ENCODE results near the gene TMOD1. TPM values are rescaled to one million over a fixed set of nuclear protein-coding genes. Genes with fewer than 3 reads are reported as not detected.
A peak's percentile ranks its signal among the peaks of the same experiment; 100 is the strongest.

TMOD1 gene
- total and polyA plus RNA-seq, 4 donors, result 2.4 to 7.9 (median 5.2) TPM

- Histone ChIP-seq H3K4me3 (no peak overlapping the region), H3K9ac (ENCODE audit: insufficient read depth in 1 of 2, low read length in 2 of 2) (no peak overlapping the region), H3K27me3 (ENCODE audit: control insufficient read depth in 3 of 3, insufficient read depth in 3 of 3, low read length in 2 of 3) (no peaks in the 10 kb centered on the region), H3K9me3 (ENCODE audit: control insufficient read depth in 4 of 4, insufficient read depth in 3 of 4, low read length in 3 of 4) (no peaks in the 10 kb centered on the region), H3K4me1 (ENCODE audit: control insufficient read depth in 5 of 5, insufficient read depth in 5 of 5, low read length in 5 of 5) (peaks cover 0 to 21% (median 0%) of the 10 kb centered on the region in 5 donors), H3K27ac (ENCODE audit: low read depth in 1 of 2, low read length in 1 of 2) (no peak overlapping the region), H3K36me3 (ENCODE audit: control insufficient read depth in 4 of 4, insufficient read depth in 4 of 4, low read length in 4 of 4) (peaks cover 0 to 3% (median 1%) of the 10 kb centered on the region in 4 donors)
- 73 to 82% methylated on average over 2 of the region's 2 CpGs for WGBS, 2 donors
- TF ChIP-seq, protein P1, sequence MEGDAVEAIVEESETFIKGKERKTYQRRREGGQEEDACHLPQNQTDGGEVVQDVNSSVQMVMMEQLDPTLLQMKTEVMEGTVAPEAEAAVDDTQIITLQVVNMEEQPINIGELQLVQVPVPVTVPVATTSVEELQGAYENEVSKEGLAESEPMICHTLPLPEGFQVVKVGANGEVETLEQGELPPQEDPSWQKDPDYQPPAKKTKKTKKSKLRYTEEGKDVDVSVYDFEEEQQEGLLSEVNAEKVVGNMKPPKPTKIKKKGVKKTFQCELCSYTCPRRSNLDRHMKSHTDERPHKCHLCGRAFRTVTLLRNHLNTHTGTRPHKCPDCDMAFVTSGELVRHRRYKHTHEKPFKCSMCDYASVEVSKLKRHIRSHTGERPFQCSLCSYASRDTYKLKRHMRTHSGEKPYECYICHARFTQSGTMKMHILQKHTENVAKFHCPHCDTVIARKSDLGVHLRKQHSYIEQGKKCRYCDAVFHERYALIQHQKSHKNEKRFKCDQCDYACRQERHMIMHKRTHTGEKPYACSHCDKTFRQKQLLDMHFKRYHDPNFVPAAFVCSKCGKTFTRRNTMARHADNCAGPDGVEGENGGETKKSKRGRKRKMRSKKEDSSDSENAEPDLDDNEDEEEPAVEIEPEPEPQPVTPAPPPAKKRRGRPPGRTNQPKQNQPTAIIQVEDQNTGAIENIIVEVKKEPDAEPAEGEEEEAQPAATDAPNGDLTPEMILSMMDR (IDR thresholded peaks at IDR 0.05; ENCODE audit: control extremely low read depth, extremely low read depth), result no peak
- DNase-seq (no peak), ATAC-seq (ENCODE audit: insufficient read depth, low FRiP score) (no peak)
Measured at GRCh38 chr9:97525451-97525850, 24.0 kb downstream of the TMOD1 start.

DNA sequence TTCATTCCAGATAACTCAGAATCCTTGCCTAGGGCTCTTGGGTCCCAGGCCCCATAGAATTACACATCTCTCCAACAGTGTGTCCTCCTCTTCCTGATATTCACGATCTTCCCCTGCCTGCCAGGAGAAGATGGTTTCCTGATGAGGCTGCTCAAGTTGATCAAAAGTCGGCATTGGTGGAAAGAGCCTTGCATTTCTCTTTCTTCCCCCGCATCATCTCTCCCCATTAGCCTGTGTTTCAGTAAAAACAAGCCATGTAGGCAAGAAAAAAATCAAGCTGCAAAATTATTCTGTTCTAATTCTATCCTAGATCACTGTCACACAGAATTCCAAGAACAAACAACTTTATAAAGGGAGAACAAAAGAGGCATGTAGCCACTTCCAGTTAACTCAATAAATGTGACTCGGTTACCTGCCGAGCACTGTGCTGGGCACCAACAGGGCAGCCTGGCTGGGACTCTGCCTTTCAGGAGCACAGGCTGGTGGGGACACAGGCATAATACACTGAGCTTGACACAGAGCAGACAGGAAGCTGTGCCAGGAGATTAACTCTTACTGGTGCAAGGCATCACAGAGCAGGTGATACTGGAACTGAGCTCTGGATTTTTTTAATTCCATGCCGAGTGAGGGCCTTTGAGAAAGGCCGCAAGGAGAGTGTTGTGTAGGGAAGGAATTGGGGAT is 25.6 kb downstream of the TMOD1 start:
- H3K9ac ChIP-seq (ENCODE audit: insufficient read depth in 1 of 2, low read length in 2 of 2), result no peak overlapping the region
- no peak for DNase-seq
- 92% methylated on average over 7 of the region's 7 CpGs for WGBS, 2 donors

GRCh38 chr9:97527626-97528528 is 26.4 kb downstream of the TMOD1 start:
- peak overlapping the region; percentile 76 to 81 for H3K27ac ChIP-seq (ENCODE audit: low read depth in 1 of 2, low read length in 1 of 2)
- H3K36me3 ChIP-seq (ENCODE audit: control insufficient read depth in 4 of 4, insufficient read depth in 4 of 4, low read length in 4 of 4), result peaks cover 0 to 3% (median 1%) of the 10 kb centered on the region in 4 donors
- WGBS, 2 donors, result 84 to 93% methylated on average over 18 of the region's 18 CpGs
- H3K4me3 ChIP-seq, result no peak overlapping the region
- no peaks in the 10 kb centered on the region for H3K27me3 ChIP-seq (ENCODE audit: control insufficient read depth in 3 of 3, insufficient read depth in 3 of 3, low read length in 2 of 3)
- peaks cover 0 to 12% (median 0%) of the 10 kb centered on the region in 5 donors for H3K4me1 ChIP-seq (ENCODE audit: control insufficient read depth in 5 of 5, insufficient read depth in 5 of 5, low read length in 5 of 5)
- no peak for ATAC-seq (ENCODE audit: insufficient read depth, low FRiP score)
- TF ChIP-seq, protein P1 (IDR thresholded peaks at IDR 0.05; ENCODE audit: control extremely low read depth, extremely low read depth), result no peak
- no peaks in the 10 kb centered on the region for H3K9me3 ChIP-seq (ENCODE audit: control insufficient read depth in 4 of 4, insufficient read depth in 3 of 4, low read length in 3 of 4)
- peak in 1 of 3 donors; percentile 17 for DNase-seq
- H3K9ac ChIP-seq (ENCODE audit: insufficient read depth in 1 of 2, low read length in 2 of 2), result no peak overlapping the region

More for the DNA sequence above, 25.6 kb downstream of the TMOD1 start:
- H3K4me3 ChIP-seq, result no peak overlapping the region
- H3K4me1 ChIP-seq (ENCODE audit: control insufficient read depth in 5 of 5, insufficient read depth in 5 of 5, low read length in 5 of 5), result peaks cover 0 to 13% (median 0%) of the 10 kb centered on the region in 5 donors
- H3K27ac ChIP-seq (ENCODE audit: low read depth in 1 of 2, low read length in 1 of 2), result peak overlapping the region; percentile 3 to 81
- H3K27me3 ChIP-seq (ENCODE audit: control insufficient read depth in 3 of 3, insufficient read depth in 3 of 3, low read length in 2 of 3), result no peaks in the 10 kb centered on the region
- no peak for ATAC-seq (ENCODE audit: insufficient read depth, low FRiP score)
- no peaks in the 10 kb centered on the region for H3K9me3 ChIP-seq (ENCODE audit: control insufficient read depth in 4 of 4, insufficient read depth in 3 of 4, low read length in 3 of 4)
- peaks cover 0 to 3% (median 1%) of the 10 kb centered on the region in 4 donors for H3K36me3 ChIP-seq (ENCODE audit: control insufficient read depth in 4 of 4, insufficient read depth in 4 of 4, low read length in 4 of 4)
- TF ChIP-seq, protein P1 (IDR thresholded peaks at IDR 0.05; ENCODE audit: control extremely low read depth, extremely low read depth), result no peak

Measured in lung (tissue), 12 donors.